AG08396 (cell line): ENCODE data around the gene SLC12A7.
A peak's percentile ranks its signal among the peaks of the same experiment; 100 is the strongest.

ENCODE experiments used
- DNase-seq: peaks from one replicate; pipeline ENCODE4 v3.0.0; 2012; ENCODE audit warnings: low spot score, mixed read lengths

Gene SLC12A7

DNA sequence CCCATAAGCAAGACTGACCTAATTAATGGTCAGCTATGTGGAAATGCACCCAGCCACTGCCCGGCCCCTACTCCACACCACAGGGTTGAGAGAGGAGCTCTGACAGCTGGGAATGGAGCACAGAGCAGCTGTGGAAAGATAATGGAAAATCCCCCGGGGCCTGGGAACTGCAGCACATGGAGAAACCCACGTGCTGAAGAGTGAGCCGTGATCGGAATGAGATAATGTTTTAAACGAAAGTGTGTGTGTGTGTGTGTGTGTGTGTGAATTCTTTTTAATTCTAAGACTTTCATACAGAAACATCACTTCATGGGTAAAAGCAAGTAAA is 13.1 kb upstream of the SLC12A7 start:
- no peak for DNase-seq

DNA sequence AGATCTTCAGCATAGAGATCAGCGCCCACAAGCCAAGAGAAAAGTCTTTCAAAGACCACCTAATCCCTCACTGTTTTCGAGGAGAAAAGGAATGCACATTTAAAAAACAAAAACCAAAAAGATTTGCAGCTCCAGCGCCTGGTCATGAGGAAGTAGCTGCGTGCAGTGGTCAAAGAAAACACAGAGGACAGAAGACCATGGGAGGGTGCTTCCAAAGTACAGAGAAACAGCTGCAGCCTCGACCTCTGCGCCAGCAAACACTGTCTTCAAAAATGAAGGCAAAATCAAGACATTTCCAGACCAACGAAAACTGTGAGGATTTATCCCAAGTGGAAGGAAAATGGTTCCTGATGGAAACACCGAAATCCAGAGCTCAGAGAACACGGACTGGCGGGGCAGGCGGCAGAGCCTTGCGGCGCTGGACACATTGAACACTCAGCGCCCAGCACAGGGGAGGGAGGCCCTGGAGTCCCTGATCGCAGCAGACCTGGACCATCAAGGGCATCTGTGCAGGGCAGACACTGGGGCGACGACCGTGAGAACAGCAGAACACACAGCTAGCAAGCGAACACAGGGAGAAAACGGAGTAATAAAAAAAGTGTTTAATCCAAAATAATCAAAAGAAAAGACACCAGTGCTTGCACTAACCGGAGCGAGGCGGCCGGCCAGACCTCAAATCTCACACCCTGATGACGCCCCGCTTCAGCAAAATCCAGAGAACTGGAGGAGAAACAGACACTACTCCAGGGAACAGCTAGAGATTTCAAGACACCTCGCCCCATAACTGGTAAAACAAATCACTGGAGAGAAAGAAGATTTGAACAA is 12.6 kb upstream of the SLC12A7 start:
- DNase-seq = no peak

DNA sequence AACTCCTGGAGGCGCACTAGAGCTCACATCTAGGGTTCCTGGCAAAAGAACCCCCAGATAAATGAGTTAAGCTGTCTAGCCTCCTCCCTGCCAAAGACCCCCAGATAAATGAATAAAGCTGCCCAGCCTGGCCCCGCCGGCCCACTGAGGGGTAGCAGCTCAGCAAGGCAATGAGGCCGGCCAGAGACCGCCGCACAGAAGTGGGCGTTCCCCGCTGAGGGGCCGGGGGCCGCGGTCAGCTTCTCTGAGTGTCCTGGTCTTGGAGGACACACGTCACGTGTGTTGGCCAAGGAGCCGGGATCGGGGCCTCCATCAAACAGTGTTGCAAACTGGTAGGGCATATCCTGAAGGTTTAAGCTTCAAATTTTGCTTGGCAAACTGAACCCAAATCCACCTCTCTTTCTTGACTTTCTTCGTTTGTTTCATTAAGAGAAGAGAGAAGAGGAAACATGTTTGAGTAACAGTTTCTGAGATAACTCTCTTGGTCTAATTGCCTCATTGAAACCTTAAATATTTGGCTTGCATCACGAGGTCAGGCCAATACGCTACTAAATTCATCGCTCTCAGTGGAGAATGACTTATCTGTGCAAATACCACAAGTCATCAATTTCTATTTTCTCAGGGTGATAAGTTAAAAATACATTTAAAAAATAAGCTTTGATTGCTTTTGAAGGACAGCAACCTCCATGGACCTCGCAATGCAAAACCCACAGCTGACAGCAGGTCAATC is 11.7 kb upstream of the SLC12A7 start:
- no peak for DNase-seq

DNA sequence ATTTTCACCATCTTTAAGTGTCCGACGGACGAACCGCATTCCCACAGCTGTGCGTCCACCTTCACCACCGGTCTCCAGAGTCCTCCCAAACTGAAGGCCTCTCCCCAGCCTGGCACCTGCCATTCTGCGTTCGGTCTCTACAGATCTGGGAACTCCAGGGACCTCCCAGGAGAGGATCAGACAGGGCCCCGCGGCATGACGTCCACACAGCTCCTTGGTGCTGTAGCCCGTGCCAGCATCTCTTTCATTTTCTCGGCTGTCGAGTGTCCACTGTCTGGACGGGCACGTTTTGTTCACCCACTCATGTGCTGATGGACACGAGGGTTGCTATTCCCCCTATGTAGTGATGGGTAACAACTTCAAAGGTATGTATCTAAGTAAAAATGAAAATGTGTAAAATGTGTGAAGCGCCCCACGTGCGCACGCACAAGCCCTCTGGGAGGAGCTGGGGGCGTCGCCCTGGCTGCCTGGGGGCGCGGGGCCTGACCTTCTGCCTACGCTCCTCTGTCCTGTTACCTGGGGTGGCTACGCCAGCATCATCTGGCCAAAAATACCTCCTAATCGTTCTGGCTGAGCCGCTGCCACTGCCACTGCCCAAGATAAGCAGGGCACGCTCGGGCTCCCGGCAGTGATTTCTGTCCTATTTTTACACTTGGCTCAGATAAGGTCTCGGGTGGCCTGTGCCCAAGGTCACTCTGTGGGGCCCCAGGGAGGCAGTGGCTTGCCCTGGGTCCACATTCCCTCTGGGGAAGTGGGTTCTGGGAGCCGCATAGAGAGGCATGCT is 10.8 kb upstream of the SLC12A7 start:
- DNase-seq = no peak

DNA sequence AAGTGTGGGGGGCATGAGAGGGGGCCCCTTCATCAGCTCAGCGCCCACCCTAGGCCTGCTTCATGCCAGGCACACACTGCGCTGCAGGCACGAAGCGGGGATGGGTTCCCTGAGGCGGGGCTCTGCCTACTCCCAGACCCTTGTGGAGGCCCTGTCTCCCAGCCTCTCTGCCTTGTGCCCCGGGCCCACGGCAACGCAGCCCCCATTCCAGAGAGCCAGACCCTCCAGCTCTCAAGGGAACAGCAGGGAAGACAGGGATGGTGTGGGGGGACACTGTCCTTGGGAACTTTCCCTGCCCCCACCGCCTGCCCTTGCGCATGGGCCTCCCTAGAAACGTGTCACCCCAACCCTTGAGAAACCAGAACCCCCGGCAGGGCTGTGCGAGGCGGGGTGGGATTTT is 10.0 kb upstream of the SLC12A7 start:
- no peak for DNase-seq

DNA sequence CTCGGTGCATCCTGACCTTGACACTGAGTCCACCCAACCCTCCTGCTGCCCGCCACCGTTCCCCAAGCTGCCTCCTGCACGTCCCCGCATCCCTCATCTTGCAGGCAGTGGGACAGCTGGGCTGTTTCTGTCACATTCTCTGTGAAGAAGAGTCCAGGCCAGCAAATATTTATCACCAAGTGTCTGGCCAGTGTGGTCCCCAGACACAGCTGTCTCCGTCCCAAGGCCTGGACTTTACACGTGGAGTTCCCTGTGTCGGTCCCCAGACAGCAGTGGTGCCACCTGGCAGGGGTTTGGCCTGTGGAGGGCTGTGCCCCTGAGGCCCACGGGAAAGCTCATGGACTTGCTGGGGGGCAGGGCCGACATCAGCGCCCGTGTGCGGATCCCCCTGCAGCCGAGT is 9.2 kb upstream of the SLC12A7 start:
- no peak for DNase-seq

DNA sequence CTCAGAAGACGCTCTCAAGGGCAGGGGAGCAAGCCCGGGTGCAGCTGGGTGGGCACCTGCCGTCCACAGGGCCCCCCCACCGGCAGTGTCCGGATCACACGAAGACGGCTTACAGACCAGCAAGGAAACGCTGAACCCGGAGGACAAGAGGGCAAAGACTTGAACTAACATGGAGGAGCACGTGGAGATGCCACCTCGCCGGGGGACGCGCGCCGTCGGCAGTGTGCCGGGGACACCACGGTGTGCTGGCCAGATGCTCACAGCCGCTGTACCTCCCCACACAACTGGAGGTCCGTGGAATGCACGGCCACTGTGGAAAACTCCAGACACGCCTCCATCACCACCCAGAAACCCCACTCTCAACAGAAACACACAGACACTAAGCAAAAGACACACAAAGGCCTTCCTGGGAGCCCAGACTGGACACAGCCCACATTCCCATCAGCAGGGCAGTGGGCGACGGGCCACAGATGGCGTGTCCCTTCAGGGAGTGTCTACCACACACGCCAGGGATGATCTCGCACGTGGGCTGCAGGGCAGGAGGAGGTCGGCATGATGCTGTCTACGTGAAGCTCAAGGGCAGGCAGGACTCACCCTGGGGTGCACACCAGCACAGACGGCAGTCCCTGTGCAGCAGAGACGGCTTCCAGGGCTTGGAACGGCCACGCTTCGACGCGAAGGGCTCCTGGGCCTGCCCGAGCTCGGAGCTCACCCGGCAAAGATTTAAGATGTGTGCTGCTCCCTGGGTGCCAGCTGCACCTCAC is 8.6 kb upstream of the SLC12A7 start:
- no peak for DNase-seq

DNA sequence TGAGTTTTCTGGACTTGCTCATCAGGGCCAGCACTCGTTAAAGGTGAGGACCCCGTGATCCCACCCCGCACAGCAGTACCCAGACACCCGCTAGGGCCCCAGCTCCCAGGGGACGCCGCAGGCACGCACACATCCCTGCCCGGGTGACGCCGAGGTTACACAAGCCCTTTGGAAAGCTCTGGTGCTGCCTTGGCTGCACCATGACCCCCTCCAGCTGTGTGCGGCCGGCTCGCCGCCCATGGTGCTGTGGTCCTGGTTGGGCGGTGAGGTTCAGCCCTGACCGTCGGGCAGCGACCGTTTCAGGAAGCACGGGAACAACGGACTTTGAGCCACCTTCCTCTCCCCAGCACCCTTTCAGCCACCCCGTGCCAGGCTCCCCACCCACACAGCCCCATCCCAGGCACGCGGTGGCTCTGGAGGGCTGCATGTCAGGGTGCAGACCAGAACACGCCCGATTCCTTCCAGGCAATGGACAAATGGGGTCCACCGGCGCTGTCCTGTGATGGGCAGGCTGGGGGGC is 7.5 kb upstream of the SLC12A7 start:
- DNase-seq = no peak

DNA sequence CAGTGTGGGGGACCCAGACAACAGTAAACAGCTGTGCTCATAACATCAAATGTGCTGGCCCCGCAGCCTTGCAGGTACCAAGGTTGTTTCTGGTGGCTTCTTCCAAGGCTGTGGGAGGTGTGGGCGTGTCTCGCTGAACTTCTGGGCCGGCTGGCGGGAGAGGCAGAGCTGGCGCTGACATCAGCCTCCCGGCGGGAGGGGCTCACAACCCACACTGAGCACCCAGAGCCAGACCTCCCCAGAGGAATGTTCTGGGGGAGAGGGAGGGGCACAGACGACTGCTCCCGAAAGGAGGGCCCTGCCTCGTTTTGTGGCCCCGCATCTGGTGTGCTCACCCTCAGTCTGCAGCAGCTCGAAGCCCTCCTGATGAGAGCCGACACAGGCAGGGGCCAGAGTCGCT is 6.9 kb upstream of the SLC12A7 start:
- no peak for DNase-seq

DNA sequence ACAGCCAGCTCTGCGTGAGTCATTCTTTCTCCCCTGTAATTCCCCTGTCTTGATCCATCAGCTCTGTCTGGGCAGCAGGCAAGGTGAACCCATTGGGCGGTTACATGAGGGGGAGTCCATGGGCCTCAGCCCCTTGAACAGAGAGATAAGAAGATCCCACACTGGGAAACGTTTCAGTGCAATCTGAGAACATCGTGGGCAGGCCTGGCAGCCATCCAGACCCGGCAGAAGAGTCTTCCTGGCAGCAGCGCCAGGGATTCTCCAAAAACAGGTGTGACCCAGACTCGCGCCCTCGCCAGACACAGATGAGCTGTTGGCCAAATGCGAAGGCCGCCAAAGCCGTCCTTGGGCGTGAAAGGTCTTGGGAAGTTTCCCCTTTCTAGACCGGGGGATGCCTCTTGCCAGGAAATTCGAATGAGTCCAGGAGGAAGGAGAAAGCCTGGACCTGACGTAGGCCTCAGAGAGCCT is 6.4 kb upstream of the SLC12A7 start:
- no peak for DNase-seq

DNA sequence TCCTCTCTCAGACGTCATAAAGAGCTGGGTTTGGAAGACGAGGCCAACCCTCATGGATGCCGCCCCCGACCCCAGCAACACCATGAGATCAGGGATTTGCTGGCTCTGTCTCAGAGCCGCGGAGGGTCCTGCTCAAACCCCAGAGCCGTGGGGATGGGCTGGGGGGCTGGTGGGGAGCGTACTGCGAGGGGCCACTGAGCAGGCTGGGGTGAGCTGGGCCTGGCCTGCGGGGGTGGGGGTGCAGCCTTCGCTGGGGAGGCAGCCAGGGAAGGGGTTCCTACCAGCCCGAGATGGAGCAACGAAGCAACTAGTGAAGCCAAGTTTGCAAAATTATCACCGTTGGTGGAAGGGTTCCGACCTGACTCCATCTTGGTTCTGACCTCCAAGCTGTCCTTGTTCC is 5.1 kb upstream of the SLC12A7 start:
- DNase-seq = no peak

DNA sequence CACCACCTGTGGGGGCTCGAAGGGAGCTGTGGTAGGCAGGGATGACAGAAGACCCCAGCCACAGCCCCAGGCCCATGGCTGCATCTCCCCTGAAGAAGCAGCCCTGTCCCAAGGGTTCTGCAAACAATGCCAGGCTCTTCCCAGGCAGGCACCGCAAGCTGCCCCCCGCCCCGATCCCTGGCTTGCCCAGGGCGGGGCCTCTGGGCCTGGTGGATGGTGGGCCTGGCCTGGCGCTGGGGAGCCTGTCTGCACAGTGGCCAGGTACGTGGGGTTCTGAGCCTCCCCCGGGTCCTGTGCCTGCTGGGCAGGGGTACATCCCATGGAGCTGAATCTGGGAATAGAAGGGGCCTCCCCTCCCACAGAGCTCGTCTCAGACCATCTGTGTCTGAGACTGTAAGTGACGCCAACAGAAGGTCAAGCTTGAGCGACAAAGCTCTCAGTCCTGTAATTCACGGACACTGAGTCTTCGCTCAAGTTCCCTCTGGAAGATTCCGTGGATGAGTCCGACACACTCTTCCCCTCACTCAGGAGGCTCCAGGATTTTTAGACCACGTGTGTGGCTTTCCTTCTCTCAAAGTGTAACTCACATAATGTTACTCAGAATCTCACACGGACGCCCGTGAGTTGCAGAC is 4.4 kb upstream of the SLC12A7 start:
- no peak for DNase-seq

DNA sequence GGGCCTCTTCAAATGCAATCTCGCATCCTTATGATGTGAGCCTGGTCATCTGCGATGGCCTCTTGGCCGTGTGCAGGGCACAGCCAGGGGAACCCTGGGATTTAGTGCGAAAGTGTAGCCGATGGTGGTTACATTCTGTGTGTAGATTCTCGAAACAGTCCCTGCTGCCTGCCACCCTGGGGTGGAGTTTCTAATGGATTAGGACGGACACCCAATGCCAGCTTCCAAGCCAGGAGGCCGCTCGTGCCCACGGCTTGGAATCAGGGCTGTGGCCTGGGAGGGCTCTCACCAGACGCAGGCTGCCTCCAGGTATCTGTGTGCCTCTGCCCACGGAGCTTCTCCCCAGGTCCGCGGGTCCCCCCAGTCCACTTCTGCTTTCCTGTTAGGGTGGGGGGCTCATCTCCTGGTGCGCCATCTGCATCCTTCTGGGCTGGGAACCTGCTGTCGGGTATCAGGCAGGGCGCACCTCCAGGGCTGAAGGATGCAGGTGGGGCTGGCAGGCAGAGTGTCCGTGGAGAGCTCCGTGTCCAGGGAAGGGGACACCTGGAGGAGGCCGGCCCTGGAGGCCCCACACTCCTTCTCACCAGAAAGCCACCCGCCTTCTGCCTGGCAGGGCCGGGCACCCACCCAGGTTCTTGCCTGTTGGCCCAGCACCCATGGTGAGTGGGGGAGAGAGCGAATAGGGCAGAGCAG is 3.4 kb upstream of the SLC12A7 start:
- no peak for DNase-seq

DNA sequence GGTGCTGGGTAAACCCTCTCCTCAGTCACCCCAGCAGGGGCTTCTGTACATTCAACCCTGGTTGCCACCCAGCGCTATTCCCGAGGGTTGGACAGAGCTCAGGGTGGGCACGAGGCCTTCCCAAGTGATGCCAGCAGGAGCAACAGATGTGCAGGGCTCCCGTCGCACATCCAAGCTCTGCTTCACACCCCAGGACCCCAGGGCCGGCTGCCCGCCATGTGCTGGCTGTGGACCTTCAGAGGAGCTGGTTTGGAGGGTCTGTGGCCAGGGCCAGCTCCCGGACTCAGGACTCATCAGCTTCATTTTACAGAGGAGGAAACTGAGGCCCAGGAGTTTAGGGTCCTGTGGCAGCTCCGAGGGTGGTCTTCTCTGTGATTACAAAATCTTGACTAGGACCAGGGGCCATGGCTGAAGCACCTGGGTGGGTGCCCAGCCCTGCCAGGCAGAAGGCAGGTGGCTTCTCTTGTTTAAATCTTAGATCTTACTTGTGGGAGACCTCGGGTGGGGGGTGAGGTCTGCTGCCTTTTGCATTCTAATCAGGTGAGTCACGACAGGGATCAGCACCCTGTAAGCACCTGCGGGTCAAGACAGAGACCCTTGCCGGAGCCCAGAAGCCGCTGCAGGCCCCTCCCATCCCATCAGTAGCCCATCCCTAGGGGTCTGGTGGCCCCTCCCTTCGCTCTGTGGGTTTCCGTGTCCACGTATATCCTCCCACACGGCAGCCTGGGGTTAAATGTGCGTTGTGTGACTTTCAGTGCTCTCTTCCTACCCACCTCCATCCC is 2.1 kb upstream of the SLC12A7 start:
- DNase-seq = no peak

DNA sequence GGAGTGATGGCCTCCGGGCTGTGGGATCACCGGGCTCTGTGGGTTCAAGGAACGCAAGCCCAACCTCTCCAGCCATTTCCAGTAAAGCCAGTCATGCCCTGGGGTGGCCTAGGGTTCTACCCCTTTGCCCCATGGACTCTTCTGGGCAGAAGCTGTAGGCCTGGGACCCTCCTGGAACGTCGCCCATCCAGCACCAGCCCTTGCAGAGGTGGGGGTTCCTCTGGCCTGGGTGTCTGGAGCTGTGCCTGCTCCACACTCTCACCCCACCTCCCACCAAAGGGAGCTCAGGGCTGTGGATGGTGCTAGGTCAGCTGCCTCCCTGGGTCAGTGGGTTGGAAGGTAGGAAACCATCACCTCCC is 1.4 kb upstream of the SLC12A7 start:
- DNase-seq = no peak

DNA sequence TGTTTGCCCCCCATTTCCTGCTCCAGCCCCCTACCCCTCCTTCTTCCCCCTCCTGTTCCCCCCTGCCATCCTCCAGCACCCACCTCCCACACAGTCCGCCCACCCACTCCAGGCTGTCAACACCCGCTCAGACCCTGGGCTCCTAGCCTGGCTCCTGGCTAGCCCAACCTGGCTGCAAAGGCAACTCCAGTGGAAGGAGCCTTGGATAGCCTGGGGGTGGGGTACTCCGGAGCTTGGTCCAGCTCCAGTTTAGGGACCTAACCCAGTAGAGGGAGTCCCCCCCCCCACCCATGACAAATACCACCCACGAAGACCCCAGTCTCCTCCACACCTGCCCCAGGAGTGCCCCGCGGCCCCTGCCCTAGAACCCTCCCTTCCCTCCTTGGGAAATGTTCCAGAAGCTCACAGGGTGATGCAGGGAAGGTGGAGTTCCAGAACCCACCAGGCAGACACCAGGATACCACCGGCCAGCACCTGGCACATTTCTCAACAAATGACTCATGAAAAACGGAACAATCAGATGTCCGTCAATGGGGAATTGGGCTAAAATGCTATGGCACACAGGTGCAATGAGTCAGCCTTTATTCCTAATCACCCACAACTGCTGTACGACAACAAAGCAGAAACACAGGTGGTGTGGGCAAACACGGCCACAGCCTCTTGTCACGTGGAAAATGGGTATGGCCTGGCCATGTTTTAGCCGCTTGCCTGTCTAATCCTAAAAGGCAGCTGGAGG is 901 bp upstream of the SLC12A7 start:
- no peak for DNase-seq

DNA sequence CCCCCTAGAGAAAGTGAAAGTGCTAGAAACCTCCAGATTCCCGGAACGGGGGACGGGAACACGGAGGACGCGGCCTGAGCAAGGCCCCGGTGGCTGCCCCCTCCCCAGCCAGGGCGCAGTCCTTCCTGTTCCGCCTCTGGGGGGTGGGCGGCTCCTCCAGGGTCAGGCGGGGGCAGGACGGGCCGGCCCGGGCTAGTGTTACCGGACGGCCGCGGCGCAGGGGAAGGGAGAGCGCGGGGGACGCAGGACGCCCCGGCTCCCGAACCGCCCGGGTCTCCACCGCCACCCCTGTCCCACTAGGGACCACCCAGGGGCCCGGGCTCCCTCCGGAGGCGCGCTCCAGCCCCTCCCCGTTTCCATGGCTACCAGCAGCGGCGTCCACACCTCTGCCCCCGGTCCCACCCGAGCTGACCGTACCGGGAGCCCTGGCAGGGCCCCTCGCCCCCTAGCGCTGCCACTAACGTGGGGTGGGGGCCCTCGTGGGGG is 579 bp downstream of the SLC12A7 start:
- peak; percentile 67 for DNase-seq

DNA sequence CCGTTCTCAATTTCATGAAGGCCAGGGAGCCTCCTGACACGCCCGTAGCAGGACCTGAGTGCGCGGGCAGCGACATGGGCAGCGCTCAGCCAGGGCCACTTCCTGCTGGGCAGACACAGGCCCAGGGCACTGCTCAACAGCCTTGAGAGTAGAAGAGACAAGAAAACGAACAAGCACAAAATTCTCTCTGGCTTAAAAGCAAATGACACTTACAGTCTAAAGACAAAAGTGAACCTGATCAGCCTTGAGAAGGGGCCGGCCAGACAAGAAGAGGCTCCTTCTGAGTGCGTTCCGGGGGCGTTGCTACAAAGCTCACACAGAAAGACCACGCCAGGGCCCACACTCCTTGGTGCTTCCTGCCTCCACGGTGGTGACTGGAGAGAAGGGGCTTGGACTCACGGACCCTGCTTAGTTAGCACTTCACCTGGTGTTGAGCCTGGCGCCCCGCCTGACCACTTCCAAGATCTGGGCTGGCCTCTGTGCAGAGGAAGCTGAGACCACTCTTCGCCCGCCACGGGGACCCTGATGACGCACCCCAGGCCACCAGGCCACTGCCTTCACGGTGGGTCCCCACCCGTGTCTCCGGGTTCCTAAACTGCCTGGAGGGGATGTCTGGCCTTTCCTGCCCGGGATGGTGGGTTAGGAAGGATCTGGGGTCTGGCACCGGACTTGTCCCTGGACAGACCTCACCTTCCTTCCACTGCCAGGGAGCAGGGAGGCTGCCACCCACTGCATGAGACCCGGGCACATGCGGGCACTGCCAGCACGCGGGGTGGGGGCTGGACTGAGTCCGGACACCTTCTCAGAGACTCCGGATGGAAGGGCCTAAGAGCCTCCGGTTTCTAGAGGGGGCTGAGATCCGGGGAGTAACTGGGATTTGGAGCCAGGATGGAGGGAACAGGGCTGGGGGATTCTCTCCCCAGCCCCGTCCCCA is 1.3 kb downstream of the SLC12A7 start:
- DNase-seq = peak; percentile 52
